Subcutaneous preadipocyte (primary cell): ENCODE measurements around the gene NXN. TPM values are rescaled to one million over a fixed set of nuclear protein-coding genes. Genes with fewer than 3 reads are reported as not detected.

Experiments
- small RNA-seq: library from RNA; depleted of rRNA; stranded (forward); fragments of <200 nt; gene quantifications from one replicate; pipeline ENCODE3, GENCODE V24; 2012
- total RNA-seq: library from RNA; depleted of rRNA; stranded (reverse); fragments of >200 nt; gene quantifications from 2 replicates; pipeline ENCODE4 v1.2.3, GENCODE V29; 2012

The NXN gene
- 5.9 and 15.4 TPM in 2 replicates for total RNA-seq

GRCh38 chr17:979539-980405 is at the start of gene NXN:
NXN (minus strand) TSS chr17:979776.

GRCh38 chr17:996554-997344 is 17.2 kb upstream of the NXN start, which contains the start of gene TIMM22:
TIMM22 (plus strand) TSS chr17:997129; CDS start chr17:997143, 14 bp downstream.

GRCh38 chr17:781805-782731 is 197.5 kb downstream of the NXN start, which contains the start of the genes GLOD4 and MRM3:
GLOD4 (minus strand) TSS chr17:782280; CDS start chr17:782255, 25 bp downstream.
MRM3 (plus strand) TSS chr17:782353; CDS start chr17:782379, 26 bp downstream.

GRCh38 chr17:752002-752619 is 227.5 kb downstream of the NXN start, which contains the start of gene GEMIN4:
GEMIN4 (minus strand) TSS chr17:752264; CDS start chr17:752142, 122 bp downstream.

Small RNA genes lying within 50 kb of the gene (small RNA-seq; reads per million reads assigned to genes)
- gene MIR3183, result not detected

Other genes starting within 250 kb of the NXN start
- 33.2 and 38.6 TPM in 2 replicates for gene TLCD3A, start 247.2 kb downstream of the NXN start, total RNA-seq
- 11.8 and 25.2 TPM in 2 replicates for gene GEMIN4, start 227.5 kb downstream of the NXN start, total RNA-seq
- 32.3 and 35.0 TPM in 2 replicates for gene GLOD4, start 197.5 kb downstream of the NXN start, total RNA-seq
- 28.5 and 30.1 TPM in 2 replicates for gene MRM3, start 197.4 kb downstream of the NXN start, total RNA-seq
- gene TIMM22, start 17.4 kb upstream of the NXN start, total RNA-seq, result 14.3 and 18.4 TPM in 2 replicates
- 86.0 and 99.7 TPM in 2 replicates for gene ABR, start 200.2 kb upstream of the NXN start, total RNA-seq